ENCODE results near the gene NOTCH4.

GRCh38 chr6:32175322-32175710, 48.6 kb downstream of the NOTCH4 start:
- no peak for TF ChIP-seq PATZ1 (CRISPR knock-in tag; IDR thresholded peaks at IDR 0.05; ENCODE audit: borderline replicate concordance)
- no peak for TF ChIP-seq SNAI2 (CRISPR knock-in tag; IDR thresholded peaks at IDR 0.05)
- no peak for TF ChIP-seq ZNF565 (CRISPR knock-in tag; conservative IDR thresholded peaks at IDR 0.05; ENCODE audit: low read depth)
- TF ChIP-seq CREB5 (CRISPR knock-in tag; IDR thresholded peaks at IDR 0.05; ENCODE audit: low read depth), result no peak
- no peak for TF ChIP-seq RARB (CRISPR knock-in tag; IDR thresholded peaks at IDR 0.05)
- no peak for TF ChIP-seq POU6F1 (CRISPR knock-in tag; IDR thresholded peaks at IDR 0.05; ENCODE audit: borderline replicate concordance, low read depth)
- no peak for TF ChIP-seq OSR1 (CRISPR knock-in tag; IDR thresholded peaks at IDR 0.05)
- no peak for TF ChIP-seq ARNTL (CRISPR knock-in tag; IDR thresholded peaks at IDR 0.05; ENCODE audit: borderline replicate concordance, low read depth)

All from SK-N-SH treated with all-trans-retinoic acid at 6 μM for 48 hours (cell line).